ENCODE measurements around the gene GLRX3.

GLRX3 gene

DNA sequence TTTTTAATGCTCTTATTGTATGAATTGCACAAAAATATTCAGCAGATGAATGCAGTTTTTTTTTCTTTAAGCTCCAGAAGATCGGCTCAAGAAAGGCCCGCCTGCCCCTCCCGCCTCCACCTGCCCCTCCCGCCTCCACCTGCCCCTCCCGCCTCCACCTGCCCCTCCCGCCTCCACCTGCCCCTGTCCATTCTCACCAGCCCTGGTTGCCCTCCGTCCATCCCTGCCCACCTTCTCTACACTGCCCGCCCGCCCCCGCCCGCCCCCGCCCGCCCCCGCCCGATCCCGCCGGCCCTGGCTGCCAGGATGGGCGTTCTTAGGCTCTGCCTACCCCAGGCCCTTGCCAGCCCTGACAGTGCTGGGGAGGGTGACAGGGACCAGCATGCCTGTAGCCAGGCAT lies 67.4 kb downstream of the GLRX3 start:
- Histone ChIP-seq H3K9me3 (ENCODE audit: control insufficient read depth, low read length) (no peaks in the 10 kb centered on the region), H3K36me3 (ENCODE audit: control insufficient read depth, insufficient read depth, low read length) (no peaks in the 10 kb centered on the region), H3K4me3 (ENCODE audit: insufficient read depth, low read depth, low read length, poor library complexity, severe bottlenecking) (no peak overlapping the region), H3K27ac (ENCODE audit: insufficient read depth, low read length, poor library complexity, severe bottlenecking) (no peak overlapping the region), H3K4me1 (ENCODE audit: control insufficient read depth, insufficient read depth, low read length, poor library complexity, severe bottlenecking) (no peaks in the 10 kb centered on the region), H3K27me3 (replicated peaks; ENCODE audit: control insufficient read depth, insufficient read depth, low read length, poor library complexity, severe bottlenecking) (no peaks in the 10 kb centered on the region)
- no peak for DNase-seq

GRCh38 chr10:130206216-130206737 lies 70.1 kb downstream of the GLRX3 start:
- Histone ChIP-seq H3K9me3 (ENCODE audit: control insufficient read depth, low read length) (no peaks in the 10 kb centered on the region), H3K4me3 (ENCODE audit: insufficient read depth, low read depth, low read length, poor library complexity, severe bottlenecking) (no peak overlapping the region), H3K4me1 (ENCODE audit: control insufficient read depth, insufficient read depth, low read length, poor library complexity, severe bottlenecking) (no peaks in the 10 kb centered on the region), H3K27ac (ENCODE audit: insufficient read depth, low read length, poor library complexity, severe bottlenecking) (no peak overlapping the region), H3K36me3 (ENCODE audit: control insufficient read depth, insufficient read depth, low read length) (no peaks in the 10 kb centered on the region), H3K27me3 (replicated peaks; ENCODE audit: control insufficient read depth, insufficient read depth, low read length, poor library complexity, severe bottlenecking) (no peaks in the 10 kb centered on the region)
- DNase-seq: no peak

- no peak for DNase-seq
- H3K27ac ChIP-seq (ENCODE audit: insufficient read depth, low read length, poor library complexity, severe bottlenecking): no peak overlapping the region
- no peaks in the 10 kb centered on the region for H3K9me3 ChIP-seq (ENCODE audit: control insufficient read depth, low read length)
- H3K4me3 ChIP-seq (ENCODE audit: insufficient read depth, low read depth, low read length, poor library complexity, severe bottlenecking): no peak overlapping the region
- H3K27me3 ChIP-seq (replicated peaks; ENCODE audit: control insufficient read depth, insufficient read depth, low read length, poor library complexity, severe bottlenecking): no peaks in the 10 kb centered on the region
- no peaks in the 10 kb centered on the region for H3K4me1 ChIP-seq (ENCODE audit: control insufficient read depth, insufficient read depth, low read length, poor library complexity, severe bottlenecking)
- H3K36me3 ChIP-seq (ENCODE audit: control insufficient read depth, insufficient read depth, low read length): no peaks in the 10 kb centered on the region
These were observed 71.0 kb downstream of the GLRX3 start for GRCh38 chr10:130207205-130207604.

- Histone ChIP-seq H3K9me3 (ENCODE audit: control insufficient read depth, low read length) (no peaks in the 10 kb centered on the region), H3K27ac (ENCODE audit: insufficient read depth, low read length, poor library complexity, severe bottlenecking) (no peak overlapping the region), H3K4me3 (ENCODE audit: insufficient read depth, low read depth, low read length, poor library complexity, severe bottlenecking) (no peak overlapping the region), H3K4me1 (ENCODE audit: control insufficient read depth, insufficient read depth, low read length, poor library complexity, severe bottlenecking) (no peaks in the 10 kb centered on the region), H3K27me3 (replicated peaks; ENCODE audit: control insufficient read depth, insufficient read depth, low read length, poor library complexity, severe bottlenecking) (no peaks in the 10 kb centered on the region), H3K36me3 (ENCODE audit: control insufficient read depth, insufficient read depth, low read length) (no peaks in the 10 kb centered on the region)
- DNase-seq: no peak
These were observed 72.6 kb downstream of the GLRX3 start for GRCh38 chr10:130208807-130209206.

DNA sequence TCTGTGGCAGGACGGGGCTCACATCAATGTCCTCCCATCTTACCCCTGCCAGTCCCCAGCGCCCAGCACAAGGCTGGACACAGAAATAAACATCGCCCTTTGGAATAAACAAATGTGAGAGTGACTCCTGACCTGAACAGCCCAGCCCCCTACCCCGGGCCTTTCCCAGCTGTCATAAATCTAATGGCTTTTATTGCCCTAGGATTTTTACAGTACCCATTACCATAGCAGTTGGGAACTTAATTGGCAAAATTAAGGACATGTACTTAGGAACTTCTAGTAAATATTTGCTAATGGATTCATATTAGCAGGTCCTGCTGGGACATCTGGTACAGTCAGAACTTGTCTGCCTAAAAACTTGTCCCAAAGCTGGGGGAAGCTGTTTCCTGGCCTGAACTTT lies 76.6 kb downstream of the GLRX3 start:
- no peaks in the 10 kb centered on the region for H3K27me3 ChIP-seq (replicated peaks; ENCODE audit: control insufficient read depth, insufficient read depth, low read length, poor library complexity, severe bottlenecking)
- DNase-seq: no peak
- no peak overlapping the region for H3K4me3 ChIP-seq (ENCODE audit: insufficient read depth, low read depth, low read length, poor library complexity, severe bottlenecking)
- no peaks in the 10 kb centered on the region for H3K9me3 ChIP-seq (ENCODE audit: control insufficient read depth, low read length)
- H3K36me3 ChIP-seq (ENCODE audit: control insufficient read depth, insufficient read depth, low read length): no peaks in the 10 kb centered on the region
- H3K27ac ChIP-seq (ENCODE audit: insufficient read depth, low read length, poor library complexity, severe bottlenecking): no peak overlapping the region
- no peaks in the 10 kb centered on the region for H3K4me1 ChIP-seq (ENCODE audit: control insufficient read depth, insufficient read depth, low read length, poor library complexity, severe bottlenecking)

GRCh38 chr10:130213286-130214080 lies 77.3 kb downstream of the GLRX3 start:
- Histone ChIP-seq H3K27ac (ENCODE audit: insufficient read depth, low read length, poor library complexity, severe bottlenecking) (no peak overlapping the region), H3K4me1 (ENCODE audit: control insufficient read depth, insufficient read depth, low read length, poor library complexity, severe bottlenecking) (no peaks in the 10 kb centered on the region), H3K36me3 (ENCODE audit: control insufficient read depth, insufficient read depth, low read length) (no peaks in the 10 kb centered on the region), H3K4me3 (ENCODE audit: insufficient read depth, low read depth, low read length, poor library complexity, severe bottlenecking) (no peak overlapping the region), H3K9me3 (ENCODE audit: control insufficient read depth, low read length) (no peaks in the 10 kb centered on the region), H3K27me3 (replicated peaks; ENCODE audit: control insufficient read depth, insufficient read depth, low read length, poor library complexity, severe bottlenecking) (no peaks in the 10 kb centered on the region)
- DNase-seq: no peak

DNA sequence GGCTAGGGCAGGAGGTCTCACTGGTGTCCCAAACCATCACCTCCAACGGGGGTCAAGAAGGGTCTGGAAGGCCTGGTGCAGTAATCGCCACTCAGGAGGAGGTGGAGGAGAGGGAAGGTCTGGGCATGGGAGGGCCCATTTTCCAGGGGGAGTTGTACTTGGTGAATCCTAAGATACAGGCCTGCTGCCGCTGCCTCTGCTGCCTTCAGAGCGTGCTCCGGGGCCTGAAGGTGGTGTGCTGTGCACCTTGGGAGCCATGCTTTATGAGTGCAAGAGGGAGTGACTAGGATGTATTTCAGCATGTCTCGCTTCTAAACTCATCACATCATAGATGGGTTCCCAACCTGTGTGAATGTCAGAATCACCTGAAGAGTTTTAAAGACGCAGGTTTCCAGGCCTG lies 78.2 kb downstream of the GLRX3 start:
- no peak for DNase-seq
- H3K9me3 ChIP-seq (ENCODE audit: control insufficient read depth, low read length): no peaks in the 10 kb centered on the region
- no peaks in the 10 kb centered on the region for H3K27me3 ChIP-seq (replicated peaks; ENCODE audit: control insufficient read depth, insufficient read depth, low read length, poor library complexity, severe bottlenecking)
- H3K27ac ChIP-seq (ENCODE audit: insufficient read depth, low read length, poor library complexity, severe bottlenecking): no peak overlapping the region
- H3K36me3 ChIP-seq (ENCODE audit: control insufficient read depth, insufficient read depth, low read length): no peaks in the 10 kb centered on the region
- no peak overlapping the region for H3K4me3 ChIP-seq (ENCODE audit: insufficient read depth, low read depth, low read length, poor library complexity, severe bottlenecking)
- no peaks in the 10 kb centered on the region for H3K4me1 ChIP-seq (ENCODE audit: control insufficient read depth, insufficient read depth, low read length, poor library complexity, severe bottlenecking)

DNA sequence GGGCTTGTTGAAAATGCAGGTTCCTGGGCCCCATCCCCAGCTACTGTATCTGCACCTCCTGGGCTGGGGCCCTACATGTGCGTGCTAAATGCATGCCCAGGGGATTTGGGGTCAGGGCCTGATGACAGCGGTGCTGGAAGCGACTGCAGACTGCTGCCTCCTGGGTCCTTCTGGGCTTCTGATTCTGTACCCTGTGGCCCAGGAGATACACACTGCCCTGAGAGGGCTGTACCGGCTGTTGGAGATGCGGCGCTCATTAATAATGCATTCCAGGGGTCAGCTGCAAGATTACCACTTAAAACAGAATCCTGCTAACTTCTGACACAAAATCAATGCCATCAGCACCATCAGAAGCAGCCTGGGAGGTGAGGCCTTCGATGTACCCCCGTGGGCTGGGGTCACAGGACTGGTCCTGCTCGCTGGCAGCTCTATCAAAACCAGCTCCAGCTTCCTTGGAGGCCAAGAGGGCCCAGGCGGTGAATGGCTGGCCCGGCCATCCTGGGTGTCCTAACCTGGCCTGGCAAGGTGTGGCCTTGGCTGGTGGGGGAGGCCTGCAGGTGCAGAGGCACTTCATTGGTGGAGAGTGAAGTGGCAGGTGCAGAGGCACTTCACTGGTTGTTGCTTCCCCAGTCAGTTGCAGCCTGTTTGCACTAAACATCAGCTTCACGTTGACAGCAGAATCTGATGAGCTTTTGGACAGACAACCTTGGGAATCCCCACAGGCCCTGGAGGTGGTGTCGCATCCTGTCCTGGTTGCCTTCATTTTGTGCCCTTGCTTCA lies 79.2 kb downstream of the GLRX3 start:
- no peak overlapping the region for H3K27ac ChIP-seq (ENCODE audit: insufficient read depth, low read length, poor library complexity, severe bottlenecking)
- no peak for DNase-seq
- H3K4me3 ChIP-seq (ENCODE audit: insufficient read depth, low read depth, low read length, poor library complexity, severe bottlenecking): no peak overlapping the region
- no peaks in the 10 kb centered on the region for H3K4me1 ChIP-seq (ENCODE audit: control insufficient read depth, insufficient read depth, low read length, poor library complexity, severe bottlenecking)
- no peaks in the 10 kb centered on the region for H3K9me3 ChIP-seq (ENCODE audit: control insufficient read depth, low read length)
- H3K36me3 ChIP-seq (ENCODE audit: control insufficient read depth, insufficient read depth, low read length): no peaks in the 10 kb centered on the region
- no peaks in the 10 kb centered on the region for H3K27me3 ChIP-seq (replicated peaks; ENCODE audit: control insufficient read depth, insufficient read depth, low read length, poor library complexity, severe bottlenecking)

DNA sequence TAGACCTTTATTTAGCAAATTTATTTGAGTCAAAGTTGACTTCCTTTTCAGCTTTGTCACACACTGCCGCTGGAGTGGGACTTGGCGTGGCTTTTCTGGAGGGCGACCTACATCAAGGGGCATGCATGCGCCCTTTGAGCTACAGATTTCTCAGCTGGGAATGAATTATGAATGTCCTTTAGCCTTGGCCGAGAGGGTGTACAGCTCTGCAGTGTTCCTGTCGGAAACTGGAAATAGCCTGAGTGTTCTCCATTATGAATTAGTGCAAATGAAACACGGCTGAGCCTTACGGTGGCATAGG lies 79.7 kb downstream of the GLRX3 start:
- Histone ChIP-seq H3K4me3 (ENCODE audit: insufficient read depth, low read depth, low read length, poor library complexity, severe bottlenecking) (no peak overlapping the region), H3K27ac (ENCODE audit: insufficient read depth, low read length, poor library complexity, severe bottlenecking) (no peak overlapping the region), H3K36me3 (ENCODE audit: control insufficient read depth, insufficient read depth, low read length) (no peaks in the 10 kb centered on the region), H3K4me1 (ENCODE audit: control insufficient read depth, insufficient read depth, low read length, poor library complexity, severe bottlenecking) (no peaks in the 10 kb centered on the region), H3K27me3 (replicated peaks; ENCODE audit: control insufficient read depth, insufficient read depth, low read length, poor library complexity, severe bottlenecking) (no peaks in the 10 kb centered on the region), H3K9me3 (ENCODE audit: control insufficient read depth, low read length) (no peaks in the 10 kb centered on the region)
- DNase-seq: no peak

DNA sequence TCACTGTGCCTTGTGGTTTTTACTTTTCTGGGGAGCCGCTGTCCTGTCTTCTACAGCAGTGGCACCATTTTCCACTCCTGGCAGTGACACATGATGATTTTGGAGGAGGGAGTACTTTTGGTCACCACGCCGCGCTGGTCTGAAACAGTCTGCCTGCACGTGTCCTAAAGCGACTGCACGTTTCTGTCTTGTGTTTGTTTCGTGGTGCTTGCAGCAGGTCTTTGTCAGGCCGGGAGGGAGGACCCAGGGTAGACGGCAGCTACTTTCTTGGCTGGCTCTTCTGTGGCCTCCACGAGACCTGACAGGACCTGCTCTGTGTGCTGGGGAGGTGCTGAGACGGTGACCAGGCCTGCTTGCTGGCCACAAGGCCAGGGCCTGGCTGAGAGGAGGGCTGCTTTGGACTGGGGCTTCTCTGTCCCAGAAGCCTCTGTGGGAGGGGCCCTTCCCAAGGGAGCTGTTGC lies 82.0 kb downstream of the GLRX3 start:
- H3K27me3 ChIP-seq (replicated peaks; ENCODE audit: control insufficient read depth, insufficient read depth, low read length, poor library complexity, severe bottlenecking): no peaks in the 10 kb centered on the region
- H3K4me3 ChIP-seq (ENCODE audit: insufficient read depth, low read depth, low read length, poor library complexity, severe bottlenecking): no peak overlapping the region
- no peaks in the 10 kb centered on the region for H3K9me3 ChIP-seq (ENCODE audit: control insufficient read depth, low read length)
- no peak for DNase-seq
- H3K27ac ChIP-seq (ENCODE audit: insufficient read depth, low read length, poor library complexity, severe bottlenecking): no peak overlapping the region
- no peaks in the 10 kb centered on the region for H3K4me1 ChIP-seq (ENCODE audit: control insufficient read depth, insufficient read depth, low read length, poor library complexity, severe bottlenecking)
- no peaks in the 10 kb centered on the region for H3K36me3 ChIP-seq (ENCODE audit: control insufficient read depth, insufficient read depth, low read length)
